GM12865 (cell line): ENCODE measurements around the gene CALU.

Experiments used
- DNase-seq: peaks from one replicate; pipeline ENCODE4 v3.0.0; 2010; ENCODE audit warnings: low read depth
- H3K4me3 ChIP-seq: 2 replicates; pipeline ENCODE4 v1.5.1; 2011; ENCODE audit warnings: mild to moderate bottlenecking, low read depth, low read length, control low read depth
- CTCF ChIP-seq: IDR thresholded peaks from 2 replicates; pipeline ENCODE4 v1.5.1; 2011; ENCODE audit warnings: low read length, control low read depth, low read depth, inconsistent platforms; ENCODE audit not compliant: insufficient read depth; ENCODE audit errors: missing control alignments

The CALU gene

GRCh38 chr7:128758553-128758952 is 19.4 kb downstream of the CALU start:
- DNase-seq, result no peak
- TF ChIP-seq CTCF, result no peak
- no peak overlapping the region for H3K4me3 ChIP-seq

DNA sequence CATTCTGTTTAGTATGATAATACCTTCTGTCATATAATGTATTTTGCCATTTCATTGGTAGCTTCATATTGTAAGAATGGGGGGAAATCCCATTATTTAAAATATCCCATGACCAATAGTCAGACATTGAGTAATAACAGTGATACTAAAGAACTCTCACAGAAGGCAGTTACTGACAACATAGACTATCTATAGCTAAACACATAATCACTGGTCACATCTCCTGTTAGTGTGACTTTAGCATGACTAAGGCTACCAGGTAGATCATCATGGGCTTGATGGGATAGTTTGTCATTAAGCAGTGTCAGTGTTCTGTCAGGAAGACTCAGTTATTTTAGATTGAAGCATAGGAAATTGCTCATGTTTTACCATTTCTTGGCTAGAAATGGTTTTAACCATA is 20.1 kb downstream of the CALU start:
- no peak overlapping the region for H3K4me3 ChIP-seq
- DNase-seq, result no peak
- TF ChIP-seq CTCF, result no peak

- no peak overlapping the region for H3K4me3 ChIP-seq
- DNase-seq, result no peak
- no peak for TF ChIP-seq CTCF
Measured at GRCh38 chr7:128763541-128763940, 24.4 kb downstream of the CALU start.

DNA sequence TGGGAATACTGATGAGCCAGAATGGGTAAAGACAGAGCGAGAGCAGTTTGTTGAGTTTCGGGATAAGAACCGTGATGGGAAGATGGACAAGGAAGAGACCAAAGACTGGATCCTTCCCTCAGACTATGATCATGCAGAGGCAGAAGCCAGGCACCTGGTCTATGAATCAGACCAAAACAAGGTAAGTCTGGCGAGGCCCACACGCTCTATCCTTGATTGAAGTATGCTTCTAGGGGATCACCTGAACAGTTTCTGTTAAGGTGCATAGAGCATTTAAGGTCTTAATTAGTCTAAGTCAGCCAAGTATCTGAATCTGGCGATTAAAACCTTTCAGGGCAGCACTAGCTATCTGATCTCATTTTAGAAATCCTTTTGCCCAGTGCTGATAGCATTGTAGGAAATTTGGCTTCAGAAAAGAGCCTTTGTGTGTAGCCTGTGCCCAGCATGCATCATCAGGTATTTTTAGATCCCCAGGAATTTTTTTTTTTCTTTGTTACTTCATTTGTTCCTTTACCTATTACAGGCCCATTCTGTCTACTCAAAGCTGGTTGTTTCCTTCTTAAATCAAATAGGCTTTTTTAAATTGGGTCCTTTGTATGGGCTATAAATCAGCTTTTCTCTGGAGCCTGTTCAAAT is 28.4 kb downstream of the CALU start:
- TF ChIP-seq CTCF, result no peak
- H3K4me3 ChIP-seq, result no peak overlapping the region
- DNase-seq, result no peak

GRCh38 chr7:128770233-128770632 is 31.1 kb downstream of the CALU start:
- no peak for TF ChIP-seq CTCF

GRCh38 chr7:128773604-128774003 is 34.4 kb downstream of the CALU start:
- H3K4me3 ChIP-seq, result no peak overlapping the region
- no peak for TF ChIP-seq CTCF
- no peak for DNase-seq

More at GRCh38 chr7:128770233-128770632, 31.1 kb downstream of the CALU start:
- H3K4me3 ChIP-seq, result no peak overlapping the region
- no peak for DNase-seq
